Measurements from ENCODE around the gene MYBPC3.

DNA sequence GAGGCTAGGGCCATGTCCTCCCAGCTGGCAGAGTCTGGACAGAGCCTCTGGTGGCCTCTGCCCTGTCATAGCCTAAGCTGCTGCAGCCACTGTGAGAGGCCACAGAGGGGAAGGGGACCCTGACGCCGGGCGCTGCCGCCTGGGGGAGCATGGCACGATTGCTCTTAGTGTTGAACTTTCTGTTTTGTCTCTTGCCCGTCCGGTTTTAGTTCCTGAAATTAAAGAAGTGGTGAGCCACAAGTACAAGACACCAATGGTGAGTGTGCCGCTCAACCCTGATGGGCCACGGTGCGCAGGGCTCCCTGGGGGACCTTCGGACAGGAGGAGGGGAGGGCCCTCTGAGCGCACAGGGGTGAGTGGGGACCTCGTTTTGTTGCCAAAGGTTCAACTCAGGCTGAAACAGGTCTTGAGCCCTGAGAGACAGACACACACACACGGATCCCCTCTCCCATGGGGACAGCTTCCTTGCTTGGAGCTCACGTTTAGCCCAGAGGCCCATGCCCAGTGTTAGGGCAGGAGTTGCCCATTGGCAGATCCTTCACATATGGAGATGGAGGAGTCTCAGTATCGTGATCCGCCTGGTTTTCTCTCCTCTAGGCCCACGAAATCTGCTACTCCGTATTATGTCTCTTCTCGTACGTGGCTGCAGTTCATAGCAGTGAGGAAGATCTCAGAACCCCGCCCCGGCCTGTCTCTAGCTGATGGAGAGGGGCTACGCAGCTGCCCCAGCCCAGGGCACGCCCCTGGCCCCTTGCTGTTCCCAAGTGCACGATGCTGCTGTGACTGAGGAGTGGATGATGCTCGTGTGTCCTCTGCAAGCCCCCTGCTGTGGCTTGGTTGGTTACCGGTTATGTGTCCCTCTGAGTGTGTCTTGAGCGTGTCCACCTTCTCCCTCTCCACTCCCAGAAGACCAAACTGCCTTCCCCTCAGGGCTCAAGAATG, 23.8 kb downstream of the MYBPC3 start:
- no peak for TF ChIP-seq CTCF (IDR thresholded peaks at IDR 0.05)
- TF ChIP-seq POLR2A (IDR thresholded peaks at IDR 0.05), result no peak

All from vagina (tissue), 2 donors.